HG02852 (cell line): ENCODE data around the gene BCR.

Experiments
- ATAC-seq: cut with Tn5 transposase; IDR thresholded peaks from one replicate; pipeline ENCODE4 v1.9.1; 2021; ENCODE audit warnings: mild to moderate bottlenecking, moderate library complexity; ENCODE audit not compliant: unreplicated experiment

The BCR gene

GRCh38 chr22:23272834-23273233, 92.5 kb downstream of the BCR start:
- no peak for ATAC-seq

- ATAC-seq, result no peak
Measured at GRCh38 chr22:23273445-23274145, 93.3 kb downstream of the BCR start.

GRCh38 chr22:23274146-23274526, 93.8 kb downstream of the BCR start:
- no peak for ATAC-seq

- ATAC-seq, result no peak
Measured at GRCh38 chr22:23274891-23275694, 94.8 kb downstream of the BCR start.

GRCh38 chr22:23275751-23276150, 95.4 kb downstream of the BCR start:
- ATAC-seq, result no peak

- ATAC-seq, result no peak
Measured at GRCh38 chr22:23276656-23277582, 96.6 kb downstream of the BCR start.

- ATAC-seq, result no peak
Measured at GRCh38 chr22:23277583-23278295, 97.4 kb downstream of the BCR start.

- no peak for ATAC-seq
Measured at GRCh38 chr22:23278883-23279675, 98.8 kb downstream of the BCR start.

GRCh38 chr22:23279781-23280180, 99.5 kb downstream of the BCR start:
- ATAC-seq, result no peak

GRCh38 chr22:23280356-23281052, 100.2 kb downstream of the BCR start:
- ATAC-seq, result no peak

- ATAC-seq, result no peak
Measured at GRCh38 chr22:23281053-23281405, 100.7 kb downstream of the BCR start.

- ATAC-seq, result no peak
Measured at GRCh38 chr22:23281406-23282088, 101.2 kb downstream of the BCR start.

- no peak for ATAC-seq
Measured at GRCh38 chr22:23282089-23282501, 101.8 kb downstream of the BCR start.

- ATAC-seq, result no peak
Measured at GRCh38 chr22:23282516-23282915, 102.2 kb downstream of the BCR start.

- no peak for ATAC-seq
Measured at GRCh38 chr22:23282986-23283385, 102.7 kb downstream of the BCR start.

GRCh38 chr22:23283591-23284503, 103.5 kb downstream of the BCR start:
- ATAC-seq, result no peak

- no peak for ATAC-seq
Measured at GRCh38 chr22:23284504-23285033, 104.3 kb downstream of the BCR start.
